H1 (cell line): ENCODE data around the gene AP1G2. TPM values are rescaled to one million over a fixed set of nuclear protein-coding genes. Genes with fewer than 3 reads are reported as not detected.

Experiments used
- CTCF ChIA-PET: fragments of 300-600 bp; sonication (Branson Sonifier 250); formaldehyde crosslinking; loops from one replicate; lab custom pipeline; 2021; ENCODE audit not compliant: partially characterized antibody; lab: Charles Lee
- POLR2A ChIA-PET: fragments of 300-600 bp; sonication (Branson Sonifier 250); formaldehyde crosslinking; loops from one replicate; lab custom pipeline; 2021; ENCODE audit warnings: inconsistent platforms; ENCODE audit not compliant: partially characterized antibody; lab: Charles Lee
- DNase-seq, 2 experiments: peaks; one replicate each; pipeline versions ENCODE4 v3.0.0 to v3.0.0-alpha.2; 2010 to 2022; ENCODE audit warnings: low spot score in 2 of 2, low read depth in 1 of 2, mixed read lengths in 1 of 2
- FAIRE-seq: peaks from 2 replicates; lab custom pipeline; 2011; peaks lifted over from hg19 to GRCh38; lab: Jason Lieb, UNC
- H2AFZ ChIP-seq: 2 replicates; pipeline ENCODE4 v1.8.1; 2012; ENCODE audit warnings: low read length, inconsistent platforms
- H2AK5ac ChIP-seq: 2 replicates; pipeline ENCODE4 v1.6.1; 2013; ENCODE audit warnings: low read depth, low read length
- H2BK120ac ChIP-seq: replicated peaks from 2 replicates; pipeline ENCODE3; 2013; ENCODE audit warnings: low read depth, low read length, inconsistent platforms
- H2BK12ac ChIP-seq: 2 replicates; pipeline ENCODE4 v1.6.1; 2013; ENCODE audit warnings: low read depth, low read length
- H2BK15ac ChIP-seq: 2 replicates; pipeline ENCODE4 v1.6.1; 2013; ENCODE audit warnings: low read length
- H2BK20ac ChIP-seq: 2 replicates; pipeline ENCODE4 v1.6.1; 2013; ENCODE audit warnings: low read length
- H2BK5ac ChIP-seq: 2 replicates; pipeline ENCODE4 v1.6.1; 2013; ENCODE audit warnings: low read depth, low read length
- H3K14ac ChIP-seq: 2 replicates; pipeline ENCODE4 v1.6.1; 2013; ENCODE audit warnings: inconsistent platforms; ENCODE audit not compliant: insufficient read length
- H3K18ac ChIP-seq: 2 replicates; pipeline ENCODE4 v1.6.1; 2013; ENCODE audit warnings: low read length; ENCODE audit errors: extremely low read depth
- H3K23ac ChIP-seq: 2 replicates; pipeline ENCODE4 v1.6.1; 2013; ENCODE audit warnings: inconsistent platforms; ENCODE audit not compliant: insufficient read length
- H3K23me2 ChIP-seq: 2 replicates; pipeline ENCODE4 v1.6.1; 2013; ENCODE audit warnings: low read depth, low read length
- H3K27ac ChIP-seq: 2 replicates; pipeline ENCODE4 v1.6.1; 2011; ENCODE audit warnings: low read depth, low read length, inconsistent platforms
- H3K27me3 ChIP-seq, 4 experiments: replicated peaks in 1 of 4; 1 replicate in 1 of 4; 2 replicates in 3 of 4; pipeline versions ENCODE4 v1.6.1 to v1.8.1; 2011 to 2013; ENCODE audit warnings: low read length in 3 of 4, mild to moderate bottlenecking in 3 of 4, inconsistent platforms in 2 of 4, mixed read lengths in 2 of 4, moderate library complexity in 1 of 4; ENCODE audit not compliant: control insufficient read depth in 3 of 4, insufficient read depth in 3 of 4; ENCODE audit errors: extremely low read depth in 1 of 4
- H3K36me3 ChIP-seq, 4 experiments: 2 replicates each; pipeline versions ENCODE4 v1.6.1 to v1.8.1; 2011 to 2013; ENCODE audit warnings: mild to moderate bottlenecking in 4 of 4, low read length in 3 of 4, moderate library complexity in 2 of 4, control low read depth in 1 of 4, inconsistent platforms in 1 of 4; ENCODE audit not compliant: insufficient read depth in 4 of 4, control insufficient read depth in 2 of 4
- H3K4ac ChIP-seq: replicated peaks from 2 replicates; pipeline ENCODE3; 2013; ENCODE audit warnings: low read length, low read depth, mixed read lengths, inconsistent platforms; ENCODE audit not compliant: insufficient read length
- H3K4me1 ChIP-seq, 4 experiments: replicated peaks in 1 of 4; 1 replicate in 1 of 4; 2 replicates in 3 of 4; pipeline versions ENCODE4 v1.6.1 to v1.8.1; 2011 to 2013; ENCODE audit warnings: low read length in 3 of 4, inconsistent platforms in 2 of 4, mixed read lengths in 1 of 4; ENCODE audit not compliant: insufficient read depth in 4 of 4, control insufficient read depth in 3 of 4
- H3K4me2 ChIP-seq, 2 experiments: 2 replicates each; pipeline versions ENCODE4 v1.6.1 to v1.8.1; 2011 to 2013; ENCODE audit warnings: low read depth in 2 of 2, low read length in 2 of 2, control low read depth in 1 of 2, inconsistent platforms in 1 of 2, mild to moderate bottlenecking in 1 of 2; ENCODE audit not compliant: insufficient read depth in 1 of 2
- H3K4me3 ChIP-seq, 4 experiments: fragments of 200-600, 300-600 bp in 1 of 4; sonication (generic), shearing (Covaris generic), sonication (Bioruptor Twin) in 1 of 4; 2 replicates each; pipeline versions ENCODE4 v1.5.1 to v1.8.1; 2011 to 2016; ENCODE audit warnings: low read length in 4 of 4, low read depth in 3 of 4, control low read depth in 2 of 4, inconsistent platforms in 2 of 4, mild to moderate bottlenecking in 2 of 4, mixed read lengths in 1 of 4, moderate library complexity in 1 of 4; ENCODE audit not compliant: insufficient read depth in 2 of 4; ENCODE audit errors: extremely low read depth in 1 of 4
- H3K56ac ChIP-seq: replicated peaks from 2 replicates; pipeline ENCODE3; 2013; ENCODE audit warnings: low read depth, mild to moderate bottlenecking, mixed read lengths, low read length, inconsistent platforms; ENCODE audit not compliant: insufficient read length
- H3K79me1 ChIP-seq: 2 replicates; pipeline ENCODE4 v1.6.1; 2013; ENCODE audit warnings: low read depth, low read length, control low read depth
- H3K79me2 ChIP-seq, 2 experiments: 2 replicates each; pipeline versions ENCODE4 v1.6.1 to v1.8.1; 2012 to 2013; ENCODE audit warnings: low read length in 2 of 2, mild to moderate bottlenecking in 2 of 2, inconsistent platforms in 1 of 2; ENCODE audit not compliant: insufficient read depth in 2 of 2, control insufficient read depth in 1 of 2
- H3K9ac ChIP-seq, 4 experiments: replicated peaks in 1 of 4; 1 replicate in 1 of 4; 2 replicates in 3 of 4; pipeline versions ENCODE4 v1.6.1 to v1.8.1; 2011 to 2013; ENCODE audit warnings: low read depth in 3 of 4, low read length in 3 of 4, control low read depth in 2 of 4, mild to moderate bottlenecking in 2 of 4, moderate library complexity in 2 of 4, inconsistent platforms in 1 of 4; ENCODE audit errors: extremely low read depth in 1 of 4
- H3K9me3 ChIP-seq, 2 experiments: 2 replicates each; pipeline versions ENCODE4 v1.6.1 to v1.8.1; 2012 to 2013; ENCODE audit warnings: mild to moderate bottlenecking in 2 of 2, moderate library complexity in 2 of 2, control low read depth in 1 of 2, inconsistent platforms in 1 of 2, low read depth in 1 of 2, low read length in 1 of 2, mixed read lengths in 1 of 2; ENCODE audit not compliant: insufficient read depth in 2 of 2
- H4K20me1 ChIP-seq, 2 experiments: replicated peaks in 1 of 2; 2 replicates each; pipeline versions ENCODE3 to v1.8.1; 2011 to 2013; ENCODE audit warnings: inconsistent platforms in 2 of 2, low read length in 2 of 2, mild to moderate bottlenecking in 1 of 2; ENCODE audit not compliant: insufficient read depth in 2 of 2, control insufficient read depth in 1 of 2
- H4K5ac ChIP-seq: 2 replicates; pipeline ENCODE4 v1.6.1; 2013; ENCODE audit warnings: low read length, low read depth, mixed read lengths, inconsistent platforms; ENCODE audit not compliant: insufficient read length
- H4K8ac ChIP-seq: 2 replicates; pipeline ENCODE4 v1.8.0; 2013; ENCODE audit warnings: mild to moderate bottlenecking, moderate library complexity, low read length, inconsistent platforms; ENCODE audit not compliant: insufficient read depth; ENCODE audit errors: extremely low read depth
- H4K91ac ChIP-seq: replicated peaks from 2 replicates; pipeline ENCODE3; 2013; ENCODE audit warnings: low read length, mixed read lengths, inconsistent platforms; ENCODE audit not compliant: insufficient read length
- CHD1 ChIP-seq: IDR thresholded peaks from 2 replicates; pipeline ENCODE4 v1.6.1; 2012; ENCODE audit warnings: low read depth, low read length, improper control_type of control experiment
- CREB1 ChIP-seq: IDR thresholded peaks from 2 replicates; pipeline ENCODE4 v1.6.1; 2012; ENCODE audit warnings: inconsistent platforms
- GABPA ChIP-seq: IDR thresholded peaks from 2 replicates; pipeline ENCODE4 v1.6.1; 2011; ENCODE audit warnings: mild to moderate bottlenecking, low read length, moderate library complexity, borderline replicate concordance; ENCODE audit not compliant: insufficient read depth
- HDAC2 ChIP-seq, 2 experiments: fragments of 300-600 bp in 1 of 2; sonication (generic) in 1 of 2; IDR thresholded peaks; 2 replicates each; pipeline ENCODE4 v1.6.1; 2011 to 2012; ENCODE audit warnings: low read depth in 2 of 2, low read length in 2 of 2, mild to moderate bottlenecking in 2 of 2, moderate library complexity in 2 of 2, borderline replicate concordance in 1 of 2, inconsistent platforms in 1 of 2
- POLR2A ChIP-seq, 2 experiments: IDR thresholded peaks; 1 replicate in 1 of 2; 2 replicates in 1 of 2; pipeline ENCODE4 v1.6.1; 2011; ENCODE audit warnings: low read depth in 2 of 2, low read length in 2 of 2, mild to moderate bottlenecking in 2 of 2; ENCODE audit errors: control extremely low read depth in 1 of 2
- POLR2AphosphoS5 ChIP-seq: IDR thresholded peaks from 2 replicates; pipeline ENCODE4 v1.6.1; 2011; ENCODE audit warnings: low read depth, low read length
- RFX5 ChIP-seq: IDR thresholded peaks from 2 replicates; pipeline ENCODE4 v1.6.1; 2011; ENCODE audit warnings: low read depth, low read length, improper control_type of control experiment, borderline replicate concordance
- RNF2 ChIP-seq: fragments of 200-900, 300-1000 bp; sonication (generic); IDR thresholded peaks from 2 replicates; pipeline ENCODE4 v1.7.1; 2016; ENCODE audit warnings: borderline replicate concordance, low read depth, mild to moderate bottlenecking, antibody characterized with exemption, low read length; ENCODE audit not compliant: poor library complexity, severe bottlenecking; ENCODE audit errors: missing control alignments
- SAP30 ChIP-seq: fragments of 300-600 bp; sonication (generic); IDR thresholded peaks from 2 replicates; pipeline ENCODE4 v1.7.1; 2012; ENCODE audit warnings: low read length, moderate library complexity, mild to moderate bottlenecking, inconsistent platforms; ENCODE audit not compliant: insufficient read depth, insufficient replicate concordance
- SP1 ChIP-seq: IDR thresholded peaks from 2 replicates; pipeline ENCODE4 v1.6.1; 2011; ENCODE audit warnings: low read depth, low read length
- WGBS, 2 experiments: shearing (Covaris generic) in 1 of 2; methylation state at CpG; one replicate each; pipeline versions ENCODE4 v1.1.6 to v1.1.7; 2013 to 2015; ENCODE audit warnings: low lambda C conversion rate in 2 of 2, mixed read lengths in 2 of 2, inconsistent platforms in 1 of 2, low coverage in 1 of 2, missing lambda C conversion rate in 1 of 2; ENCODE audit not compliant: insufficient replicate concordance in 2 of 2, insufficient coverage in 1 of 2, insufficient read length in 1 of 2; ENCODE audit errors: extremely low coverage in 1 of 2, missing lambda C conversion rate in 1 of 2; 5-methylcytosine and 5-hydroxymethylcytosine counted together
- polyA plus RNA-seq, 7 experiments: library from polyadenylated mRNA; depleted of rRNA in 3 of 7; stranded (reverse) in 5 of 7; unstranded in 2 of 7; fragments of >200 nt in 5 of 7; fragments of 200-250 nt in 2 of 7; gene quantifications; 1 replicate in 5 of 7; 2 replicates in 1 of 7; 4 replicates in 1 of 7; pipeline versions ENCODE4 v1.2.1 to v1.2.3, GENCODE V29; 2011 to 2013; ENCODE audit warnings: missing spikeins in 2 of 7, mixed read lengths in 2 of 7
- total RNA-seq: library from RNA; stranded (reverse); fragmentation: NEBNext Ultra II Directional; extraction: Animal tissue kit (Norgen Biotek cat#: 25700); gene quantifications from 2 replicates; pipeline ENCODE4 v1.2.1, GENCODE V29; 2021

Gene AP1G2
- total and polyA plus RNA-seq, 2 of the 8 experiments (the other 6 are each of a cell fraction or from before 2014, with no cell fraction given), result 70.9 to 134 TPM

GRCh38 chr14:23548351-23549318 is 19.0 kb downstream of the AP1G2 start:
- Histone ChIP-seq H3K4ac (no peak overlapping the region), H3K4me3 (peak overlapping the region; percentile 8 to 99 (median 16); a peak in 4 of 8 replicates), H3K79me1 (peaks cover 19% of the 10 kb centered on the region; the same call in 1 of the 2 replicates), H2AK5ac (peak overlapping the region; percentile 58), H3K23me2 (peaks cover 21% of the 10 kb centered on the region), H3K14ac (no peak overlapping the region), H2AFZ (no peak overlapping the region), H3K36me3 (peaks cover 0 to 3% (median 1%) of the 10 kb centered on the region in 4 experiments; a peak in 2 of 8 replicates), H3K27me3 (no peaks in the 10 kb centered on the region), H3K9me3 (no peaks in the 10 kb centered on the region), H4K8ac (no peak overlapping the region), H3K4me1 (peaks cover 35 to 65% (median 45%) of the 10 kb centered on the region in 4 experiments), H4K5ac (peak overlapping the region; percentile 36), H3K4me2 (peak overlapping the region; percentile 99 to 100), H3K18ac (peak overlapping the region; percentile 79), H4K91ac (peak overlapping the region; percentile 5), H3K56ac (no peak overlapping the region), H3K79me2 (peaks cover 10 to 53% of the 10 kb centered on the region in 2 experiments; a peak in 3 of 4 replicates), H2BK120ac (peak overlapping the region; percentile 14), H2BK5ac (peak overlapping the region; percentile 76), H3K9ac (peak overlapping the region in 3 of 4 experiments; percentile 22 to 53 (median 35); a peak in 5 of 7 replicates), H3K23ac (no peak overlapping the region), H4K20me1 (peaks cover 0 to 2% of the 10 kb centered on the region in 2 experiments), H2BK12ac (peak overlapping the region; percentile 82), H2BK20ac (peak overlapping the region; percentile 17), H3K27ac (peak overlapping the region; percentile 65; the same call in 1 of the 2 replicates), H2BK15ac (0 out of 2 replicates have a peak overlapping the region, but pooled peaks have one; percentile 10)
- DNase-seq, result no peak
- POLR2A ChIA-PET, result interaction anchor here (0.6 to 52.7 kb wide), 6 partner anchors 1 to 666 kb away, joined by 4 to 1523 read pairs (median 474); partner anchors contain the start of genes AP1G2, NGDN, PABPN1 and THTPA
- 24 to 100% methylated on average over 1 to 18 of the region's 18 CpGs for WGBS, 2 experiments
- CTCF ChIA-PET, result interaction anchor here (0.7 to 70.5 kb wide), 6 partner anchors 4 to 361 kb away, joined by 3 to 2092 read pairs (median 658); partner anchors contain the start of genes AP1G2, NGDN, THTPA and ZFHX2
- FAIRE-seq, result peak; percentile 84
- no peak for TF ChIP-seq RFX5
- TF ChIP-seq CHD1, result no peak
- no peak for TF ChIP-seq GABPA
- TF ChIP-seq CREB1, result peak; percentile 85
- peak in 1 of 2 experiments; percentile 81; a peak in 2 of 3 replicates for TF ChIP-seq POLR2A (IDR thresholded peaks at IDR 0.05; ENCODE audit: control extremely low read depth in 1 of 2, low read depth in 2 of 2, low read length in 2 of 2)
- TF ChIP-seq SP1, result no peak
- TF ChIP-seq SAP30, result no peak
- TF ChIP-seq RNF2, result no peak
- no peak for TF ChIP-seq HDAC2 (IDR thresholded peaks at IDR 0.05; ENCODE audit: borderline replicate concordance in 1 of 2, low read depth in 2 of 2, low read length in 2 of 2)
- TF ChIP-seq POLR2AphosphoS5, result peak; percentile 73
